Measurements from ENCODE around the gene EPGN.
A peak's percentile ranks its signal among the peaks of the same experiment; 100 is the strongest.

The EPGN gene

GRCh38 chr4:74361671-74362070 is 53.4 kb downstream of the EPGN start:
- DNase-seq (ENCODE audit: low read depth) = no peak
- H3K4me3 ChIP-seq (ENCODE audit: control insufficient read depth, low read depth, low read length) = no peak overlapping the region
- no peak for TF ChIP-seq CTCF (IDR thresholded peaks at IDR 0.05; ENCODE audit: control insufficient read depth, insufficient read depth, low read depth, low read length, missing control alignments)

- TF ChIP-seq CTCF (IDR thresholded peaks at IDR 0.05; ENCODE audit: control insufficient read depth, insufficient read depth, low read depth, low read length, missing control alignments) = no peak
- H3K4me3 ChIP-seq (ENCODE audit: control insufficient read depth, low read depth, low read length) = no peak overlapping the region
- DNase-seq (ENCODE audit: low read depth) = no peak
These were observed 54.1 kb downstream of the EPGN start for GRCh38 chr4:74362347-74362746.

- no peak for DNase-seq (ENCODE audit: low read depth)
- no peak for TF ChIP-seq CTCF (IDR thresholded peaks at IDR 0.05; ENCODE audit: control insufficient read depth, insufficient read depth, low read depth, low read length, missing control alignments)
- peak overlapping the region; percentile 57; the same call in 1 of the 2 replicates for H3K4me3 ChIP-seq (ENCODE audit: control insufficient read depth, low read depth, low read length)
These were observed 56.0 kb downstream of the EPGN start for GRCh38 chr4:74364256-74364651.

- no peak for TF ChIP-seq CTCF (IDR thresholded peaks at IDR 0.05; ENCODE audit: control insufficient read depth, insufficient read depth, low read depth, low read length, missing control alignments)
- peak within 1 kb of the TSS; percentile 57 for H3K4me3 ChIP-seq (ENCODE audit: control insufficient read depth, low read depth, low read length)
- no peak for DNase-seq (ENCODE audit: low read depth)
These were observed 56.6 kb downstream of the EPGN start, which contains the start of gene EREG for GRCh38 chr4:74364652-74365491. TSS of gene EREG (plus strand) at chr4:74365145. CDS start at chr4:74365309, 164 bp downstream.

GRCh38 chr4:74365761-74366160 is 57.5 kb downstream of the EPGN start:
- DNase-seq (ENCODE audit: low read depth) = no peak
- H3K4me3 ChIP-seq (ENCODE audit: control insufficient read depth, low read depth, low read length) = peak overlapping the region; percentile 57
- TF ChIP-seq CTCF (IDR thresholded peaks at IDR 0.05; ENCODE audit: control insufficient read depth, insufficient read depth, low read depth, low read length, missing control alignments) = no peak
